ENCODE data around the gene PPP6R3. TPM values are rescaled to one million over a fixed set of nuclear protein-coding genes. Genes with fewer than 3 reads are reported as not detected.
A peak's percentile ranks its signal among the peaks of the same experiment; 100 is the strongest.

The PPP6R3 gene
- total RNA-seq, 4 donors from 2014 or later = 90.7 to 253 (median 164) TPM

DNA sequence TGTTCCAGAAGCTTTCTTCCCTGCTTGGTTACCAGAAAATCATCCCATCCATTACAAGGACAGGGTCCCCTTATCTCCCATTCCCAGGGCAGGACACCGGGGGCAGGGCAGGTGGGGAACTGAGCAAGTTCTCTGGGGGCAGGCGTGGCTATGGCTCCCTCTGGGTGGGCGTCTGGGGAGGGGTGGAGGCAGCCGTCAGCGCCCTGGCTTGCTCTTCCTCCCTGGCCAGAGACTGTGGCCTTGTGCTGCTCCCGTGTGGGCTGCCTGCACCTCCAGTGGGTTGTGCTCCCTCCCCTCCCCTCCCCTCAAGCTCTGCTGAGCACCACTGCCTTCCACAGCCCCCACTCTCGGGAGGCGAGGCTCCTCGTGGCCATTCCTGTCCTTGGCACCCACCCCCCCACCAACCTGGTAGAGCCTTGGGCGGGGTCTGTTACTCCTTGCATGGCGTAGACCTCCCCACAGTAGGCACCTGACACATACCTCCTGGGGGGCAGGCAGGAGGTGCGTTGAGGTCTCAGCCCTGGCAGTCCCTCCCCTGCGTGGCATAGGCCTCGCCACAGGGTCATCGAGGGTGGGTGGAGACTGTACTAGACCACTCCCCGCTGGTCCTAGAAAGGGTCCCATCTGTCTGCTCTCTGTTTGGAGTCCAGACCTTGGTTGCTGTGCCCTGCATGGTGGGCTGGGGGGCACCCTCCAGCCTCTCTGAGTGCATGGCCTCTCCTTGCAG is 24.2 kb upstream of the PPP6R3 start:
- no peak overlapping the region for H3K27ac ChIP-seq
- DNase-seq = no peak
- H3K4me3 ChIP-seq = no peak overlapping the region
- no peaks in the 10 kb centered on the region for H3K9me3 ChIP-seq
- intact Hi-C loops (cut with DNase I; ENCODE audit: low total_unique reads) = no loop called here
- TF ChIP-seq POLR2A (IDR thresholded peaks at IDR 0.05) = no peak
- no peak for TF ChIP-seq CTCF (IDR thresholded peaks at IDR 0.05)
- no peaks in the 10 kb centered on the region for H3K4me1 ChIP-seq
- no peaks in the 10 kb centered on the region for H3K36me3 ChIP-seq
- H3K27me3 ChIP-seq = no peaks in the 10 kb centered on the region

DNA sequence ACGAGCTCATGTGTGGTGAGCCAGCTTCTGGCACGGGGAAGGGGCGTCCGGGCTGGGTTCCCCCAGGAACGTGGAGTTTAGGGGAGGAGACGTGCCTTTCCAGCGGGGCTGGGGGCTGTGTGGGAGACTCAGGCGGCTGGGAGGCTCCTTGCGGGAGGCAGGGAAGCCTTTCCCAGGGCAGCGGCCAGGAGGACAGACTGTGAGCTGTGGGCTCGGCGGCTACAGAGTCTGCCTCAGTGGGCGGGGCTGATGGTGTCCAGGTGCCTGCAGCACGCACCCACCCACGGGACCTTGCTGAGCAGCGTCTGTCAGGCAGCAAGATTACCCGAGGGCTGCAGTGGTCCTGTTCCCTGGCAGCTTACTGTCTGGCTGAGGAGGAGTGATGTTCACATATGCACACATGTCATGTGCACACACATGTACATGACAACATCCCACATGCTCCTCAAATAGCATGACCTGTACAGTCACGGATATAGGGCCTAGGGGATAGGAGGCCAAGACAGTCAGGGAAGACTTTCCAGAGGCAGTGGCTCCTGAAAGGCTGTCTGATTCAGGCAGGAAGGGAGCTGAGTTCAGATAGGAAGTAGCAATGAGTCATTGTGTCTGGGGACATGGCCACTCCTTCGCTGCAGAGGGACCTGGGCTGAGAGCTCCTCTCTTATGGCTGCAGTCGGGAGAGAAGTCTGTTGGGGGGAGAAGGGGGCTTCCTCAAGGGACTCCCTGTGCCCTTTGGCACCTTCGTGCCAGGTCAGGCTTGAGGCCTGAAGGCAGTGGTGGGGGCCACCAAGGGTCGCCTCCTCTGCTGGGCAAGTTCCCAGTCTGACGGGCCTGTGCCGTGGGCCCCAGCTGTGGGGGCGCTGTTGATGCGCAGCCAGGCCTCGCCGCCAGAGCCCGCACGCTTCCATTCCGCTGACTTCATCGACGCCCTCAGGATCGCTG is 23.3 kb upstream of the PPP6R3 start:
- Histone ChIP-seq H3K4me3 (no peak overlapping the region), H3K27ac (peak overlapping the region; percentile 9 to 37), H3K27me3 (no peaks in the 10 kb centered on the region), H3K4me1 (no peaks in the 10 kb centered on the region), H3K9me3 (no peaks in the 10 kb centered on the region), H3K36me3 (no peaks in the 10 kb centered on the region)
- DNase-seq = no peak
- intact Hi-C loops (cut with DNase I; ENCODE audit: low total_unique reads) = no loop called here
- TF ChIP-seq CTCF (IDR thresholded peaks at IDR 0.05) (no peak), POLR2A (IDR thresholded peaks at IDR 0.05) (no peak)

GRCh38 chr11:68437927-68438657 is 22.5 kb upstream of the PPP6R3 start:
- Histone ChIP-seq H3K4me3 (no peak overlapping the region), H3K27me3 (no peaks in the 10 kb centered on the region), H3K27ac (peak overlapping the region; percentile 9 to 37), H3K9me3 (no peaks in the 10 kb centered on the region), H3K36me3 (no peaks in the 10 kb centered on the region), H3K4me1 (no peaks in the 10 kb centered on the region)
- DNase-seq = no peak
- TF ChIP-seq CTCF (IDR thresholded peaks at IDR 0.05) (no peak), POLR2A (IDR thresholded peaks at IDR 0.05) (no peak)
- intact Hi-C loops (cut with DNase I; ENCODE audit: low total_unique reads) = no loop called here

DNA sequence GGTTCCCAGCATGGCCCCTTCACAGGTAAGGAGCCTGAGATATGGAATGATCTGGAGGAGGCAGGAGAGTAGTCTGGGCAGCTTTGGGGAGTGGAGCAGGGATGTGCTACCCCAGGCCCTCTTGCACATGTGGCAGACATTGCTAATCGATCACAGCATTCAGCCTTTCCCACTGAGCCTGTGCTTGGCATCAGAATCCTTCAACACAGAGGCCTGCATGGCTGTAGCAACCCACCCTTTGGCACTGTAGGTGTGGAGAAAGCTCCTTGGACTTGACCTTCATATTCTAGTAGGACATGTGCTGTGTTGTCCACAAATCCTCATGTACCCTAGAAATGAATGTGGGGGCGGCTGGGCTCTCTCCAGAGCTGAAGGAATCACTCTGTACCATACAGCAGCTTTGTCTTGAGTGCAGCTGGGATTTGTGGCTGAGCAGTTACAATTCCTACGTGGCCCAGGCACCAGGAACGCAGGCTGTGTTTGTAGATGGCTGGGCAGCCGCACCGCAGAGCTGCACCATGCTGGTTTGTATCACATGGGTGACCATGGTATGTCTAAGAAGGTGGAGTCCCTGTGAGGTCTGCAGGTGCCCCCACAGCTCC is 21.8 kb upstream of the PPP6R3 start:
- DNase-seq = no peak
- intact Hi-C loops (cut with DNase I; ENCODE audit: low total_unique reads) = no loop called here
- H3K36me3 ChIP-seq = no peaks in the 10 kb centered on the region
- no peaks in the 10 kb centered on the region for H3K9me3 ChIP-seq
- no peak overlapping the region for H3K27ac ChIP-seq
- no peaks in the 10 kb centered on the region for H3K27me3 ChIP-seq
- H3K4me3 ChIP-seq = no peak overlapping the region
- no peak for TF ChIP-seq CTCF (IDR thresholded peaks at IDR 0.05)
- TF ChIP-seq POLR2A (IDR thresholded peaks at IDR 0.05) = no peak
- H3K4me1 ChIP-seq = no peaks in the 10 kb centered on the region

All from uterus (tissue), 4 donors.